Activated CD8-positive, alpha-beta memory T cell treated with anti-CD3 and anti-CD28 coated beads for 24 hours (primary cell): Measurements from ENCODE around the gene ERGIC2.

Source experiments
- DNase-seq: peaks from one replicate; pipeline ENCODE4 v3.0.0-alpha.2; 2020

Gene ERGIC2

DNA sequence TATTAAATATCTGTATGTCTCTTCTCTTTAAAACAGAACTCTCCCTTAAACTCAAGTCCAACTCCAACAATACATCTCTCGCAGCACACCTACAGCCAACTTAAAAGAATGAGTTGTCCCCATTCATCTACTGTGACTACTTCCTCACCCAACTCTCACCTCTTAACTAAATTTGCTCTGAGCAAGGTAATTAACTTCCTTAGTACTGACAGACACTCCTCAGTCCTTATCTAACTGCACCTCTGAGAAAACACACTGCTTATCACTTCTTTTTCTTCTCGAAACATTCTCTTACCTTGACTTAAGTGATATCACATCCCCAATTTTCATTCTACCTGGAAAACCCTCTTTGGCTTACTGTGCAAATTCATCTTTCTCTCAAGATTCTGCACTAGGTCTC, 7.0 kb downstream of the ERGIC2 start:
- no peak for DNase-seq

DNA sequence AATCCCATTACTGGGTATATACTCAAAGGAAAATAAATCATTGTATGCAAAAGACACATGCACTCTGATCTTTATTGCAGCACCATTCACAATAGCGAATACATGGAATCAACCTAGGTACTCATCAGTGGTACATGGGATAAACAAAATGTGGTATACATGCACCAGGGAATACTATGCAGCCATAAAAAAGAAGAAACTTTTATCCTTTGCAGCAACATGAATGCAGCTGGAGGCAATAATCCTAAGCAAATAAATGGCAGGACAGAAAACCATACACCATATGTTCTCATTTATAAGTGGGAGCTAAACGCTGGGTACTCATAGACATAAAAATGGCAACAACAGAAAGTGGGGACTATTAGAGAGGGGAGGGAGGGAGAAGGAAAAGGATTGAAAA, 15.9 kb downstream of the ERGIC2 start:
- DNase-seq, result no peak

GRCh38 chr12:29354954-29355353, 26.0 kb downstream of the ERGIC2 start:
- no peak for DNase-seq

GRCh38 chr12:29350080-29350479, 30.9 kb downstream of the ERGIC2 start:
- no peak for DNase-seq

GRCh38 chr12:29346769-29347421, 34.1 kb downstream of the ERGIC2 start:
- no peak for DNase-seq

- no peak for DNase-seq
These were observed 37.8 kb downstream of the ERGIC2 start for GRCh38 chr12:29343022-29343799.

GRCh38 chr12:29337325-29337724, 43.6 kb downstream of the ERGIC2 start:
- DNase-seq, result no peak

- DNase-seq, result no peak
These were observed 46.0 kb downstream of the ERGIC2 start for GRCh38 chr12:29334937-29335336.

DNA sequence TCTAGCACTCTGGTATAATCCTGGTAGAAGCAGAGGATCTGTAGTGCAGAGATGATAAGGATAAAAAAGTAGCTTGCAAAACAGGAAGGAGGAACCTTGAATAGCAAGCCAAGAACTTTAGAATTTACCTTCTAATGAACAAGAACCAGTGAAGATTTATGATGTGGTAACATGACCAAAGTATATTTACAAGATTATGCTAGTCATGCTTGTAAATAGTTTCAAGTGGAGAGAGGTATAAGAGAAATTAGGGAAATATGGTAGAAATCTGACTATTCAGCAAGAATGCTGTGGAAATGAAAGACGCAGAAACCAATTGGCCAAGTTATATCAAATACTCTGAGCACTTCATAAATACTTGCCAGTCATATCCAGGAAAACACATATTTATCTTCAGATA, 47.8 kb downstream of the ERGIC2 start:
- no peak for DNase-seq

DNA sequence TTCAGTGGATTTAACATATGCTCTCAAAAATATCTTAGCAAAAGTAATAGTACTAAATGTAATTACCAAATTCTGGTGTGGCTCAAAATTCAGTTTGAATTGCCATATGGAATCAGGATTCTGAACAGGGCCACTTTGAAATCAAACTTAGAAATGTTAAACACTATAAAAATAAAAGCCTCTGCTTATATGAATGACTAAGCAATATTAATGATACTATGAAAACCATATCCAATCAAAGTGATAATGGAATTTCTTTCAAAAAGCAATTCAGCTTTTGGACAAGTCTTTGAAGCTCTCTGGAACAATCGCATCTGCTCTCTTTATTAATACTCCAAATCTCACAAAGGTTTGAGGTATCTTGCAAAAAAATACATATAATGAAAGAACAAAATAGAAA, 51.6 kb downstream of the ERGIC2 start:
- no peak for DNase-seq

- no peak for DNase-seq
These were observed 58.8 kb downstream of the ERGIC2 start for GRCh38 chr12:29322157-29322556.

GRCh38 chr12:29320295-29321085, 60.5 kb downstream of the ERGIC2 start:
- no peak for DNase-seq

- no peak for DNase-seq
These were observed 63.2 kb downstream of the ERGIC2 start for GRCh38 chr12:29317556-29318363.

DNA sequence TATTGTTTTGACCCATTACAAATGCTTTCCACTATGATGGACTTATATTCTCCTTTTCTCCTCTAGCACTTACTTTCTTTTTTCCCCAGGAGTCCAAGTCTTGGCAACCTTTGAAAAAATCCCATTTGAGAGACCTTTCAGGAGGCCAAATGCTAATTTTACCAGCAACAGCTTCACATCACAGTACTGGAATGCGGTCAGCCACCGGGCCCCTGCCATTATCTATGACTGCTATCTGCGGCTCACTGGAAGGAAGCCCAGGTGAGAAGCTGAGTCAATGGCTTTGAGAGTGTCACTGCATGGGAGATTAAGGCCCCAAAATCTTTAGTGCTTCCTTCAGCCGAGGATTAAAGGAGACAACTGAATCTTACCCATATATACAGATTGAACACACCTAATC, 64.2 kb downstream of the ERGIC2 start:
- no peak for DNase-seq

DNA sequence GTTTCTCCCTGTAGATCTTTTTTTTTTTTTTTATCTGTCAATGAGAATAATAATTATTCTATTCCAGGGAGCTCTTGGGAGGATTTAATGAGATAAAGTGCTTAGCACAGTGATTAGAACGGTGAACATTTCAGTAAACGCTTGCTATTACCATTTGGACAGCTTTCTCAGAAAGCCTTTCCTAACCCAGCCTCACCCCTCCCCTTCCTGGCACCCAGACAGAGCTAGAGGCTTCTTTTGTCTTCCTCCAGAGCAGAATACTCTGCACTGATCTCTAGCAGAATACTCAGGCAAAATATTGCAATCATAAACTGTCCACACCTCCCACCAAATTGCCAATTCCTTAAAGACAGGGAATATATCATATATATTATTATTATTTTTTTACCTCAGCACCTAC, 66.6 kb downstream of the ERGIC2 start:
- no peak for DNase-seq

- DNase-seq, result no peak
These were observed 70.1 kb downstream of the ERGIC2 start for GRCh38 chr12:29310899-29311298.

GRCh38 chr12:29309320-29309902, 71.6 kb downstream of the ERGIC2 start:
- DNase-seq, result no peak

DNA sequence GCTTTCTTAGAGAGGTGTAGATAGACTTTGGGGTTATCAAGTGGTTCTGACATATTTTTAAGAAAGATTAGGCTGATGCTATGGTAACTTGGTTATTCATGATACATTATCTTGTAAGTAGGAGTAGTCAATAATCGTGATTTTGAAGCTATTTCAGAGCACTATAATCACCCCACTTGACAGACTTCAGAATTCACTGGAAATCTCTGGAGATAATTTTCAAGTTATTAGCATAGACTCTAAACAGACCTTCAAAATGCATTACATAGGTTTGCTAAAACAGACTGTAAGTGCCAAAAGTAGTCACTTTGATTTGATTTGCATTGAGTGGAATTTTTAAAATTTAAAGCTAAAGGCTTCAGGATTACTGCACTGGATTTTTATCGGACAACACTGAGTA, 74.3 kb downstream of the ERGIC2 start:
- DNase-seq, result no peak

DNA sequence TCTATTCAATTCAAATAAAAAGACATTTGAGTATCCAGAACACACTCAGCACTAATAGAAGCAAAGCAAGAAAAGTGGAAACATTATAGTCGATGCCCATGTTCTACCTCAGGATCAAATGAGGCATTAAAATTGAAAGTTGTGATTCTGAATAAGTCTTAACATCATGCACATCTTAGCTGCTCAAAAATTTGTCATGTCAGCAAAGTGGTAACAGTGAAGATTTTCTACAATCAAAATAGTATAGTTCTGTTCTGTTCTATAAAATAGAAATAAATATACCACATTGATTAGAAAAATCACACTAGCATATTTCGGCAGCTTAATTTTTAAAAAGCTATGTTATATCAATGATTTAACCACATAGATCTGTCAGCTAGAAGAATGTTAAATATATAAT, 74.7 kb downstream of the ERGIC2 start:
- no peak for DNase-seq

- no peak for DNase-seq
These were observed 76.6 kb downstream of the ERGIC2 start for GRCh38 chr12:29304388-29304787.

GRCh38 chr12:29301114-29301513, 79.9 kb downstream of the ERGIC2 start:
- DNase-seq, result no peak

- no peak for DNase-seq
These were observed 81.3 kb downstream of the ERGIC2 start for GRCh38 chr12:29299633-29300032.

- no peak for DNase-seq
These were observed 89.7 kb downstream of the ERGIC2 start for GRCh38 chr12:29291226-29291625.
